Subcutaneous adipose tissue (tissue), 4 donors: ENCODE results near the gene MCM5. TPM values are rescaled to one million over a fixed set of nuclear protein-coding genes. Genes with fewer than 3 reads are reported as not detected.

Experiments
- CTCF ChIP-seq: fragments of 450-650 bp; IDR thresholded peaks from one replicate; pipeline ENCODE4 v1.5.1; 2016; ENCODE audit warnings: low read depth, mild to moderate bottlenecking, control low read depth, antibody characterized with exemption, moderate library complexity
- total RNA-seq, 4 donors: library from RNA; depleted of rRNA; stranded (reverse); fragments of >200 nt; gene quantifications; one replicate each; pipeline ENCODE4 v1.1.0, GENCODE V29; 2016

Gene MCM5
- total RNA-seq, 4 donors from 2014 or later, result 9.6 to 25.7 (median 17.3) TPM

GRCh38 chr22:35455529-35455928 is 55.6 kb downstream of the MCM5 start:
- TF ChIP-seq CTCF, result no peak

- TF ChIP-seq CTCF, result no peak
These were observed 56.8 kb downstream of the MCM5 start for GRCh38 chr22:35456757-35457156.

GRCh38 chr22:35457729-35458546 is 58.0 kb downstream of the MCM5 start:
- TF ChIP-seq CTCF, result no peak

GRCh38 chr22:35458547-35459422 is 58.8 kb downstream of the MCM5 start:
- no peak for TF ChIP-seq CTCF

- TF ChIP-seq CTCF, result no peak
These were observed 59.5 kb downstream of the MCM5 start for GRCh38 chr22:35459423-35459894.

GRCh38 chr22:35460688-35461087 is 60.7 kb downstream of the MCM5 start:
- no peak for TF ChIP-seq CTCF

- TF ChIP-seq CTCF, result no peak
These were observed 62.7 kb downstream of the MCM5 start for GRCh38 chr22:35462498-35463230.
